Tibial nerve (tissue), 3 donors: ENCODE results near the gene OSBPL5.

Experiments used
- CTCF ChIP-seq, 5 experiments: fragments of 200-600 bp in 3 of 5; fragments of 450-650 bp in 2 of 5; sonication (generic) in 3 of 5; IDR thresholded peaks; one replicate each; pipeline ENCODE4 v1.5.1; 2016 to 2019; ENCODE audit warnings: antibody characterized with exemption in 5 of 5, mild to moderate bottlenecking in 3 of 5, moderate library complexity in 2 of 5
- POLR2A ChIP-seq, 2 donors: fragments of 450-650 bp; IDR thresholded peaks; one replicate each; pipeline ENCODE4 v1.6.1; 2017; ENCODE audit warnings: antibody characterized with exemption in 2 of 2, mild to moderate bottlenecking in 2 of 2, moderate library complexity in 2 of 2

- TF ChIP-seq POLR2A (IDR thresholded peaks at IDR 0.05) (no peak), CTCF (IDR thresholded peaks at IDR 0.05) (no peak)
These were observed 109.2 kb downstream of the OSBPL5 start for GRCh38 chr11:3055891-3056290.
